Stomach (tissue), 4 donors: ENCODE measurements around the gene DCDC1.

ENCODE experiments used
- POLR2A ChIP-seq, 4 donors: fragments of 450-650 bp; IDR thresholded peaks; one replicate each; pipeline ENCODE4 v1.6.1; 2016; ENCODE audit warnings: antibody characterized with exemption in 4 of 4, control low read depth in 2 of 4, mild to moderate bottlenecking in 1 of 4, moderate library complexity in 1 of 4
- POLR2AphosphoS5 ChIP-seq, 3 donors: sonication (generic); formaldehyde crosslinking; IDR thresholded peaks; one replicate each; pipeline ENCODE4 v1.6.1; 2016; ENCODE audit warnings: antibody characterized with exemption in 3 of 3
- TF ChIP-seq, protein P1 (sequence below), 7 experiments: fragments of 450-650 bp in 4 of 7; fragments of 200-600 bp in 3 of 7; sonication (generic) in 3 of 7; IDR thresholded peaks; one replicate each; pipeline ENCODE4 v1.5.1; 2016 to 2019; ENCODE audit warnings: antibody characterized with exemption in 7 of 7, control low read depth in 2 of 7, mild to moderate bottlenecking in 1 of 7

DNA sequence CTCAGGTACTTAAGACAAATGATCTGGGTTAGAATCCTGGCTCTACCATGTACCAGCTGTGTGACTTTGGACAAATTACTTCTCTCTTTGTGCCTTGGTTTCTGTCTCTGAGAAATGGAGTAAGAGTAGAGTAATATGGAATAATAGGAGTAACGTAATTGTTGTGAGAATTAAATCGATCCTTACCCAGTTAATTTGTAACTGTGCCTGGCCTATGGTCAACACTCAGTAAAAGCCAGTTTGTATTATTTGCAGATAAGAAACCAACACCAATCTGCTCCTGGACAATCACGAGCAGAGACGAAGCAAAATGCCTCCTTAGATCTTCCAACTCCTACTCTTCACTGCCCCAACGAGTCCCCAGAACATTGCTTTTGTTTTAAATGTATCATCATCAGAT, 266.7 kb downstream of the DCDC1 start:
- TF ChIP-seq, protein P1, sequence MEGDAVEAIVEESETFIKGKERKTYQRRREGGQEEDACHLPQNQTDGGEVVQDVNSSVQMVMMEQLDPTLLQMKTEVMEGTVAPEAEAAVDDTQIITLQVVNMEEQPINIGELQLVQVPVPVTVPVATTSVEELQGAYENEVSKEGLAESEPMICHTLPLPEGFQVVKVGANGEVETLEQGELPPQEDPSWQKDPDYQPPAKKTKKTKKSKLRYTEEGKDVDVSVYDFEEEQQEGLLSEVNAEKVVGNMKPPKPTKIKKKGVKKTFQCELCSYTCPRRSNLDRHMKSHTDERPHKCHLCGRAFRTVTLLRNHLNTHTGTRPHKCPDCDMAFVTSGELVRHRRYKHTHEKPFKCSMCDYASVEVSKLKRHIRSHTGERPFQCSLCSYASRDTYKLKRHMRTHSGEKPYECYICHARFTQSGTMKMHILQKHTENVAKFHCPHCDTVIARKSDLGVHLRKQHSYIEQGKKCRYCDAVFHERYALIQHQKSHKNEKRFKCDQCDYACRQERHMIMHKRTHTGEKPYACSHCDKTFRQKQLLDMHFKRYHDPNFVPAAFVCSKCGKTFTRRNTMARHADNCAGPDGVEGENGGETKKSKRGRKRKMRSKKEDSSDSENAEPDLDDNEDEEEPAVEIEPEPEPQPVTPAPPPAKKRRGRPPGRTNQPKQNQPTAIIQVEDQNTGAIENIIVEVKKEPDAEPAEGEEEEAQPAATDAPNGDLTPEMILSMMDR (IDR thresholded peaks at IDR 0.05) = no peak
- TF ChIP-seq POLR2A (IDR thresholded peaks at IDR 0.05) (no peak), POLR2AphosphoS5 (IDR thresholded peaks at IDR 0.05) (no peak)
